ENCODE measurements around the gene BDNF.
"Not testable (repeated sequence)": the region's sequence is repeated elsewhere in the genome, so short reads cannot be mapped to it uniquely, and the experiment has no call there.

Gene BDNF

DNA sequence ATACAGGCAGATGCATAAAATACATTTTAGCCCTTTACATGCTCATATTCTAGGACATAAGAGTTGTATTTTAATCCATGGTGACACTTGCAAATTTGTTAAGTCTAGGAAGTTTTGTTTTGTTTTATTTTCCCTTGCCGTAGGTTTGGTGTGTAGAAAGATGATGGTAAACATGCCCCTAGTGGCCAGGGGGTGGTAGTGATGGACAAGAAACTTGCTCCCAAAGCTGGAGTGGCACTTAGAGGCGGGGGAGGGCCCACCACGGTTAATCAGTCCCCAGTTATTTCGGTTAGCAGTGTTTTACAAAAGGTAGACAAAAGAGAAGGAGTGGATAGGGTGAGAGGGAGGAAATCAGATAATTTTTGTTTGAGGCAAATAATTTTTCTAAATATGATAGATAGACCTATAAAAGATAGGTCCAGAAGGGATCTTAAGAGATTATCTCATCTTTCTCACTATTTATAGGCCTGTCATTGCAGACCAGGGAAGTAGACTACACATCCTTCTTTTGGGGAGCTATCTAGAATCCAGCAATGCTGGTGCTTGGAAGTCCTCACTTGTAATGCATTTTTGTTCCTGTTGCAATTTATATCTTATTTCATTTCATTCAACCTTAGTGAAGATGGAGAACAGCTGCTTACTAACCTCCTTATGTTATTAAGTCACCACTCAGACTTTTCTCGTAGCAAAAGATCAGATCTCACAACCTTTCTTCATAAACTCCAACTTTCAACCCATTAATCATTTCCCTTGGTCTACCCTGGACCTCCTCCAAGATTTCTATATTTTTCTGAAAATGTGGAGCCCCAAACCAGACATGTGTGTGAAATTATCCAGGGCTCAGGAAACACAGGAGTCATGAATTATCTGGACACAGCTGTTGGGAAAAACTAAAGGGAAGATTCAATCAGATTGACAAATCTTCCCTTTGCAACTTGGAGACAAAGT lies 5.9 kb upstream of the BDNF start:
- DNase-seq = no peak

DNA sequence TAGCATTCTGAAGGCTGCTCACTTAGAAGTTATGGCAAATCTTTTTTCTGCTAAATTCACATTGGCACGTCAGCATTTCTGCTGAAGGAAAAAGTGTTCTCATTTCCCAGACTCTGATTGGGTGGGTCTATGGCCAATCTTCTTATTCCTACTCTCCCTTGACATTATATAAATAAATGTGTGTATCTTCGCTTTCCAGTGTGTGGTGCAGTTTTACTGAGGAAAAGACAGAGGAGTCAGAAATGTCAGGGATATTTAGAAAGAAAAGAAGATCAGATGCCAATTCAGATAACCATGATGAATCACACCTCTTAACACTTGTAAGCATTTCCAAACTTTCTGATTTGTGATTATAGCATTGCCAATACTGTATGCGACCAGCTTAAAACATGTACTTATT lies 3.2 kb upstream of the BDNF start:
- DNase-seq = no peak

DNA sequence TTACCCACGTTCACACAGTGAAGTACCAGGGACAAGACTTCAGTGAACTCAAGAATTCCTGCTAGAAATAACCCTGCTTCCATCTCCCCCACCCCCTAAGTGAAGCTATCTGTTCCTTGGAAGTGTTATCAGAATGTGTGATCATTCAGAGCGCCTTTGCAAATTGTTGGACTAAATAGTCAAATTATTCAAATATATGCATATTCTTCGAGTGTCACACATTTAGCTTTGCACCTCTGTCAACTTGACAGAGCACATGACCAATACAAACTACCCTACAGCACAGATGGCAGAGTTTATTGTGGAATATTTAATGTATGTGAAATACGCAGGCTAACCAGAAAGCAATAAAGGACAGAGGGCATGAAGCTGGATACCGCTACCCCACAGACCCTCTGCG lies 2.6 kb upstream of the BDNF start:
- DNase-seq = no peak

DNA sequence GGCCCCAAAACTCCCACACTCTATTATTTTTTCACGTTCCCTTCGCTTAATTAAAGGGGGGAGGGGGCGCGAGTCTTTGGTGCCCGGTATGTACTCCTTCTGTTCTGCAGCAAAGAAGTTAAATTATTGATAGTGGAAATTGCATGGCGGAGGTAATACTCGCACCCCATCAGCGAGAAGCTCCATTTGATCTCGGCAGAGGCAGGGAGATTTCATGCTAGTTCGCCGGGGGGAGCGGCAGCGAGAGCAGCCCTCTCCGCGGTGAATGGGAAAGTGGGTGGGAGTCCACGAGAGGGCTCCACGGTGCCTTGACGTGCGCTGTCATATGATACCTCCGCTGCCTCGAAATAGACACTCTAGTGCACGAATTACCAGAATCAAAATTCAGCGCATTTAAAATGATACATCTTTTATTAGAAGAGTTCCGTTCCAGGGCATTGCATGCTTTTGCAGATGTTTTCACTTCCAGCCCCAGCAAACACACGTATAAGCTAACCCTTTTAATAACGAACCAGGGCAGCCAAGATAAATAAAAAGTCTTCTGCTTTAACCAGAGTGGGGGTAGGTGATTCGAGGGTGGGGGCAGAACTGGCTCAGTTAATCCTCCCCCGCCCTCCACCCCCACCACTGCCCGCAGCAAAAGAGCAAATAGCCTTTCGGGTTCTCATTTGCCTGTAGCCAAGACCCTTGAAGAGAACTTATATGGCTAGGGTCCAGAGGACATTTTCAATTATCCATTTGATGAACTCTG lies 1.3 kb upstream of the BDNF start:
- no peak for DNase-seq

DNA sequence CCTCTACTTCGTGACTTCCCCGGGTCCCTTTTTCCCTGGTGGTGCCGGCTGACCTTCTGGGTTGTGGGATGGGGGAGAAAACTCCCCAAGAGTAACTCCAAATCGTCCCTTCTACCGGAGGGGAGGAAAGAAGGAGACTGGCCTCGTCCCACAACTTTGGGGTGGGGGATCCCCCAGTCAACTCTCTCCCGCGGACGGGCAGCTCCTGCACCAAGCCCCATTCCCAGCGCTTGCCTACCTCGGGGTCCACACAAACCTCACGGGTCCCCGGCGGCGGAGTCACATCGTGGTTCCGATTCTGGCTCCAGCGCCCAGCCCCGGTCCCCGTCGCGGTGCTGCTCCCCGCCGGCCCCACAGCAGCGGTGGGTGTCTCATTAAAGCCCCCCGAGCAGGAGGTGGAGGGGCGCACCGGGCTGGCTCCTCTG lies 317 bp downstream of the BDNF start:
- no peak for DNase-seq

DNA sequence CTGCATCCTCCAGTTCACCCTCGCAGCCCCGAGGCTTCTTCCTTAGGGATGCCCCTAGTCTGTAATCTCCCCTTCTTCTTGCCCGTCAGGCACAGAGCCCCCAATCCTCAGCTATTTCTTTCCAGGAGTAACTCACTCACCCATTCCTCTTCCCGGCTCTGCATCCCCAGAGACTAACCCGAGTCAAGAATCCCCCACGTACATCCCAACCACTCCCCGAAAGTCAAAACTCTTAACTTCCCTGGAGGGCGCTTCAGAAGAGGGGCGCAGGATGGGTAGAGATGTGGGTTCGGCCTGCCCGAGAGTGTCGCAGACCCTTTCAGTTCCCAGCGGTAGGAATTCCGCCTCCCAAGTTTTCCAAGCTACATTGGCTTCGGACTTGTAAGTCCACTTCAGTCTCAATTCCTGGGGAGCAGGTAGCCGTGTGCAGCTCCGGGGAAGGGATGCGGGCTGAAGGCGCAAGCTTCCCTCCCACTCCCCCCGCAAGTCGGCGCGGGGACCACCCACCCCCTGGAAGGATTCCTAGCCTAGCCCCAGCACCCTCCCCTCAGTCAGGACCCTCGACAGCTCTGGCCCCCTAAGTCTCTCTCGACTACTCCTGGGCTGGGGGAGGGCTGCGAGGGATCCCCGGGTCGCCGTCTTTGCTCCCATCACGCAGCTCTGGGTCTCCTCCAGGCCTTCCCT lies 871 bp downstream of the BDNF start:
- DNase-seq = no peak

DNA sequence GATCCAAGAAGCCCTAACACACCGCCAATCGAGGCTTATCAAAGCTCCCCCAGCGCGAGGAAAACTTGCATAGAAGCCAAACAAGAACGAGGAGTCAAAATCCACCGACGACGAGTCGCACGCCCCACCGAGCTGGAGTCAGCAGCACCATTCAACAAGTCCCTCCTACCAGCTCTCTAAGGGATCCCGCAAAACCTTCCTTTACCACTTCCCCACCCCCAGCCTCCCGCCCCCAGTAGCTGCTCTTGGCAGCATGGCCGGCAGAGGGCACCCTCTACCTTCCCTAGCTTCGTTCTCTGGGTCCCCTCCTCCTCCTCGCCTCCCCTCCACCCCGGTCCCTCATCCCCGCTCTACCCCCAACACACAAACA lies 1.4 kb downstream of the BDNF start:
- peak; percentile 72 for DNase-seq

DNA sequence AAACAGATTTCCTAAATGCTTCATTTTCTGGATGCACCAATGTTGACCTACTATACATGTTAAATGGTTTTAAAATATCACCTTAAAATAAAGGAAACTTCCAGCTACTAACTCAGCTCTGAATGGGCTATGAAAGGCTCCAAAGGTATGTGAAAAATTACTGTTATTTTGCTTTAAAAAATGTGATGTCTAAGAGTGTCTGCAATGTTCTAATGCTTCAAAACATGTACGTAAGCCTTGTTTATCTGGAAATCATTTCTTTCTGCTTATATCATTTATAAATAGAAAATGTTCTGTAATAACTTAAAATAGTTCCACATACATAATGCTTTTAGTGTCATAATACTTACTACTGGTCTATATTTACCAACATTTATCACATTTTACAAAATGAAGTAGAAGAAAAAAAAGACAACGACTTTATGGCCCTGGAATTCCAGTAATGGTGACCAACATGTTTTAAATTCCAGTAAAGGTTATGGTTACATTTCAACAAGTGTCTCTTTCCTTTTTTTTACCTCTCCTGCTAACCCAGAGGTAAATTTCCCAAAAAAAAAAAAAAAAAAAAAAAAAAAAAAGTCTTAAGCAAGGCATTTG lies 2.5 kb downstream of the BDNF start:
- no peak for DNase-seq

DNA sequence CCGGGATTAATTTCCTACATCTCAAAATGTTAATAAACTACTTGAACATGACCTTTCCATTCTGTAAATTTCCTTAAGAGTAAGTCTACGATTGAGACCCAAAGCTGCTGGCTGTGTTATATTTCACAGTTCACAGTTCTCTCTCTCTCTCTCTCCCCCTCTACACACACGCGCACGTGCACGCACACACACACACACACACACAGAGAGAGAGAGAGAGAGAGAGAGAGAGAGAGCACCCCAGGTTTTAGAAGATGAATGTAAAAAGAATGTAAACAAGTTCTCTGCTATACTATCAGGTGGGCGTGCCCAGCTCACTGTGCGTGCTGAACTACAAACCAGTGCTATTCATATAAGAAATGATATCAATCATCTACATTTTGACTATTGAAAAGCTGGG lies 3.3 kb downstream of the BDNF start:
- no peak for DNase-seq

DNA sequence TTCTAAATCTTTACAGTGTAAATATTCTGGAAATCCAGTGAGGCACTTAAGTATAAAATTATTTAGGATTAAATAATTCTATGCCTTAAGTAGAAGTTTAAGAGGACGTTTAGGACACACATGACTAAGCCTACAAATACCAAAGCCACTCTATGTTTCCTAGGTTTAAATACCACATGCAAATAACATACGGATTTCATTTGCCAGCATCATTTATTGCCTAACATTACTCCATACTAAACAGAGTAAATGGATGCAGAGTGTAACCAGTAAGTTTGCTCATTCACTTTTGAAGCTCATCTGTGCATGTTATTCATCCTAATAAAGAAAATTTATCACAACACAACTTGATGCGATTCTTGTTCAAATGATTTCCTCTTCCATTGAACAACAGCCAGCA lies 4.1 kb downstream of the BDNF start:
- DNase-seq = no peak

DNA sequence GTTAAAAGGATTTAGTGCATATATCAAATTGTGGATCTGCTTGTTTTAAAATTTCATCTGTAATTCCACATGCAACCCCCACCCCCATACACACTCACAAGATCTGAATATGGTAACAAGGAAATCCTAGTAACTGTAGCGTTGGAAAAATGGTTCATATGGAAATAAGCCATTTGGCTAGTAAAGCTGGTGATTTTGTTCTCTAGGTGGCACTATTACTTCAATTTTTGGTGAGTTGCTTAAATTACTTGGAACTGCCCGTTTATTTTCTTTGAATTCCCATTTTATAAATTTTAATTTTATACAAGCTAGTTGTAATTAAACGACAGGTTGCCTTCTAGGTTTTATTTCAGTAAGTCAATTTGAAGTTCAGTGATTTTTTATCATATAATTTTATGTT lies 5.3 kb downstream of the BDNF start:
- DNase-seq = no peak

DNA sequence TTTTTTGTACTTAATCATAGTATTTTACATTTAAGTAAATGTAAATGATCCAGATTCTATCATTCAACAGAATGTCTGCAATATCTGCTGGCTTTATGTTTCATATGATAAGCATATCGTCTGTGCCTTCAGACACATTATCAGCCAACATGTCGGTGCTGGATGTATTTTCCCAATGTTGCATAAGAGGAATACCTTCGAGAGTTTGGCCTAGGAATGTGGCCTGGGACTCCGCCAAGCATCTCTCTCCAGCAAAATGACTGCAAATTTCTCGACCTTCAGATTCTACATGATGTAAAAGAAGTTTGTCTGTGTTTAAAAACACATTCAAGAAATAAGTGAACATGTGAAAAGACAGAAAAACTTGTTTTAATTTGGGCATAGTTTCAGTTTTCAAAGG lies 6.9 kb downstream of the BDNF start:
- DNase-seq = no peak

DNA sequence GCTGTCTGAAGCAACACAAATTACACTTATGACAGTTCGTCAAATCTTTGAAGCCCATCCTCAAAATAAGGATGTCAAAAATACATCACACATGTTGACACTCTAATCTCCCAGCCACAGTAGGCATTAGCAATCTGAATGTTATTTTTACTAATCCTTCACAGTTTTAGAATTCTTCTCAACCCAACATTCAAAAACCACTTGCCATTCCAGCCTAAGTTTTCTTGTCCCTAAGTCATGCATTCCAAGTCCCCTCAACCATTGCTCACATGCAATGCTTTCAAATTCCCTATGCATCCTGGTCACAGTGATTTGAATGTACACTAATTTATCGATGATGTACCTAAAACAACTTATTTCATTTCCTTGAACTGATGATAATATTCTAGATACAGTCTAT lies 7.5 kb downstream of the BDNF start:
- DNase-seq = no peak

DNA sequence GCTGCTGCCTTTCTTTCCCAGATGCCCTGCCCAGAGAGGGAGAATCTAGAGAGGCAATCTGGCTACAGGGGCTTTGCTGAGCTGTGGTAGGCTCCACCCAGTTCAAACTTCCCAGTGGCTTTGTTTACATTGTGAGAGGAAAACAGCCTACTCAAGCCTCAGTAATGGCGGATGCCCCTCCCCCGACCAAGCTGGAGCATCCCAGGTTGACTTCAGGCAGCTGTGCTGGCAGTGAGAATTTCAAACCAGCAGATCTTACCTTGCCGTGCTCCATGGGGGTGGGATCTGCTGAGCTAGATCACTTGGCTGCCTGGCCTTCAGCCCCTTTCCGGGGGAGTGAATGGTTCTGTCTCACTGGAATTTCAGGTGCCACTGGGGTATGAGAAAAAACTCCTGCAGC lies 12.2 kb downstream of the BDNF start:
- DNase-seq = no peak

DNA sequence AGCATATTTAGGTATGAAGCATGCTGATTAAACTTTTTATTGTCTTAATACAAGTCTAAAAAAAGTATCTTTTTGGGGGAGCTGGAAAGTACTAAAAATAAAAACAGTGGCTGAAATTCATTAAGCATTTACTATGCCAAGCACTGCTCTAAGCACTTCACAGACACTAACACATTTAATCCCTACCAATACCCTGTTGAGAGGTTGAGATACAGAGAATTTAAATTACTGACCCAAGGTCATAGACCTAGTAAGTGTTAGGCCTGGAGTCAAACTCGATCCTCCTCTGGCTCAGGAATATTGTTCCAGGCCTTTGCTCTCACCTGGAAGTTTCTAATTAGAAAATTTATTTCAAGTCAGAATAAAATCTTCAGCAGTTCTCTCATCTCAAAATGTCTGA lies 18.6 kb downstream of the BDNF start:
- no peak for DNase-seq

DNA sequence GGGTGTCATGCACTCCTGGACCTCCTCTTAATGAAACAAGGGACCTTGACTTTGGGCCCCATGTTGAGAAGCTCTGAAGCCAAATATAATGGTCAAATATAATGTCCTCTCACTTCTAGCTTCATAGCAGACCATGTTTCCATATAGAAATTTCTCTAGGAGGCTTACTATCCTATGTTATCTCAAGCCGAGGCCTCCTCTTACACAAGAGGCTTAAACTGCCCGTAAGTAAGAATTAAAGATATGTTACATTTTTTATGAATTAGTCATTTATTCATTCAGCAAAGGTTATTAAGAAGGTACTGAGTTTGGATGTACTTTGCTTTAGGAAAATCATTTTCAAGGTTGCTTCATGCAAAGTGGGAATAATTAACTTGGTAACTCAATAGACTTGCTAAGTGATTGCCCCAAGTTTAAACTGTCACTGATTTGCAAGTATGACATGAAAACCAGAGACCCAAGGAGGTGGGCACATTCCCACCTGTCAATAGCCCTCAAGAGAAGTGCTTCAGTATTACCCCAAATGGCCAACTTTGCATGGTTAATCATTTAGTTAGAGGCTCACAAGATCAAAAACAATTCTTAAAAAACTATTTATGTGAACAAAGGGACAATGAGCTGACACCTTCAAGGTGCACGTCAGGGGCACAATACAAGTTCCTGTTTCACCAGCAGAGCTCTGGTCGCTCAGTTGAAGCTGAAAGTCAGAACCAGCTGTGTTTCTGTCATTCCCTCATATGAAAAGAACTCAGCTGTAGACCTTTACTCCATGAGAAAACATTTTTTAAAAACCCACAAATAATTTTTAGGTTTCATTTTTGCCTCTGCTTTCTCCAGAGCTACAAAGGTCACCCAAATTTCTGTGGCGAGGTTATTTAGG lies 20.9 kb downstream of the BDNF start:
- no peak for DNase-seq

DNA sequence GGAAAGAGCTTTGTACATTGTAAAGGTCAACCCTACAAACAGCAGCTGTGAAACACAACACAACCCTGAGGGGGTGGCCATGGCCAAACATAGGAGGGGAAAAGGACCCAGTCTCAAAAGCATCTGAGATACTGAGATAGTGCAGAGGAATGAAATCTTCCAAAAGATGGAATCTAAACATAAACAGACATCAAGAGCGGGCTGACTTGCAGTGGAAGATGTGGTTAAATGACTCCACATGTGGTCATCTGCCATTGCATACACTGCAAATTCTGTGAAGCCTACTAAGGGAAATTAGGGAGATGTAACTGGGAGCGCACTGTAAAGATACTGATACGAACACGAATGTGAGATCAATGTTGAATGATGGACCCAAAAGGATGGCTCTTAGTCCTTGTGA lies 22.0 kb downstream of the BDNF start:
- no peak for DNase-seq

DNA sequence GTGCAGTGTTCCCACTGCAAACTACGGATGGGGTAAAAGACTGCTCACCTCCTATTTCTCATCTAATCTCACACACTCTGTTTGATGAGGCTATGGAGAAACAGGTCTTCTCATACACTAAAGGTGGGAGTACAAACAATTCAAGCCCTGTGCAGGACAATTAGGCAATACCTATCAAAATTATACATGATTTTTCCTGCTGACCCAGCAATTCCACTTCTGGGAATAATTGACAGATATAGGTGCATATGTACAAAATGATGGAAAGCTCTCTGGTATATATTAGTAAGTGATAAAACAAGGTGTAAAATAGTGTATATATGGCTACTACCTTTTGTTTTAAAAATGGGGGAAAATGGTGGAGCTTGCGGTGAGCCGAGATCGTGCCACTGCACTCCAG lies 23.1 kb downstream of the BDNF start:
- DNase-seq = no peak

DNA sequence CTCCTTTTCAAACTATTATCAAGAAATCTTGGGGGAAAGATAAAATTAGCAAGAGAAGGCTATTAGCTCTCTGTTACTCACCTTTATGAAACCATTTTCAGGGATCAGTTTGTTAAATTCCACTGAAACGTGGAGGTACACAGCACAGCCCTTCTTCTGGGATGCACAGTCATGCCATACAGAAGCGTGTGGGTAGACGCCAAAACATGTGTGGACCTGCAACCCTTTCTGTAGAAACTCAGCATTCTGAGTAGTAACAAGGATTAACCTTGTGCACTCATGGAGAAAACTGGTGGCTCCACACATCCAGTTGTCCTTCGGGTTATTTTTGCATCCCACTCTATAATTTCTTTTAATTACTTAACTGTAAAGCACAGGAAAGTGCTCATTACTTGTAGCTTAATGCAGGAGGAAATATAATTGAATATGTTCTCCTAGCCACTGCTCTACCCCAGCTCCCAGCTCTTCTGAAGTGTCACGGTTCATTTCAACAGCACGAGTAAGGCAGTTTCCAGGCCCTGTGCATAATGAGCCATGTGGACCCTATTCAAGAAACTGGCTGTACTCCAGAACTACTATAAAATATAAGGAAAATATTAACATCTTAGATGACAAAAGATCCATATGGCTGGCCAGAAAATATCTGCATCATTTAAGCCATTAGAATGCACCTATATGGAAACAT lies 26.1 kb downstream of the BDNF start:
- DNase-seq = no peak

DNA sequence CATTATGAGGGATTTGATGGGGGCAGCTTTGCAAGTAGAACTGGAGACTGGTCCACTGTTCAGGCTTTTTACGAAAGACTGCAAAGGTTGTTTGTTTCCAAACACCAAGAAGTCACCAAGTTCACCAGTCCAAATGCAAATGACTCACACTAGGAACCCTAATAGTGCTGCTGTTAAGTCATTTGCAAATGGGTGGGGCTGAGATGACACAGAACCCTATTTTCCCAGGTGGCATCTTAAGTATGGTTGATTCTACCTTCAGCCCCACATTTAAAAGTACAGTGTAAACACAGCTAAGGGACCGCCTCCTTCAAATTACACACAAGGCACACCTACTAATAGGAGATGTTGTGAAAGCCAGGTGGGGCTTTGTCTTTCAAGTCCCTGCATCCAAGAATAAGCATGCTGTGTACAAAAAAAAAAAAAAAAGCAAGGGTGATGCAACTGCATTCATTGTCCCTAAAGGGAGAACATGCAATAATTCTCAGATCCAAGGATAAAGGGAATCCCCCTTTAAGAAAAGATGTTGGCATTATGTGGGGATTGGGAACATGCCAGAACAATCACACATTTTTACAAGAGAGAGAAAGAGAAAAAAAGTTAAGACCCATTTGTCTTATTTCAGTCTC lies 27.3 kb downstream of the BDNF start:
- no peak for DNase-seq

DNA sequence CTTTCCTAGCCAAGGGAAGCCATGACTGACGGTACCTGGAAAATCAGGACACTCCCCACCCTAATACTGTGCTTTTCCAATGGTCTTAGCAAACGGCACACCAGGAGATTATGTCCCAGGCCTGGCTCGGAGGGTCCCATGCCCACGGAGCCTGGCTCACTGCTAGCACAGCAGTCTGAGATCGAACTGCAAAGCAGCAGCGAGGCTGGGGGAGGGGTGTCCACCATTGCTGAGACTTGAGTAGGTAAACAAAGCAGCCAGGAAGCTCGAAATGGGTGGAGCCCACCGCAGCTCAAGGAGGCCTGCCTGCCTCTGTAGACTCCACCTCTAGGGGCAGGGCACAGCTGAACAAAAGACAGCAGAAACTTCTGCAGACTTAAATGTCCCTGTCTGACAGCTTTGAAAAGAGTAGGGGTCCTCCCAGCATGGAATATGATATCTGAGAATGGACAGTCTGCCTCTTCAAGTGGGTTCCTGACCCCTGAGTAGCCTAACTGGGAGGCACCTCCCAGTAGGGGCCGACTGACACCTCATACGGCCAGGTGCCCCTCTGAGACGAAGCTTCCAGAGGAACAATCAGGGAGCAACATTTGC lies 34.6 kb downstream of the BDNF start:
- not testable (repeated sequence) for DNase-seq
